Measurements from ENCODE around the gene PRIM2.
A peak's percentile ranks its signal among the peaks of the same experiment; 100 is the strongest.
"Not testable (repeated sequence)": the region's sequence is repeated elsewhere in the genome, so short reads cannot be mapped to it uniquely, and the experiment has no call there.

Gene PRIM2

GRCh38 chr6:57317060-57317943 lies at the start of gene PRIM2:
PRIM2 (plus strand) TSS chr6:57317630; CDS start chr6:57318446, 816 bp downstream.
- H3K4me3 Mint-ChIP-seq = peak within 1 kb of the TSS; percentile 93
- peaks cover 40% of the 10 kb centered on the region for H3K36me3 Mint-ChIP-seq
- H3K9me3 Mint-ChIP-seq = peaks cover 5% of the 10 kb centered on the region
- peaks cover 36% of the 10 kb centered on the region for H3K4me1 Mint-ChIP-seq
- peak within 1 kb of the TSS; percentile 96 for H3K27ac Mint-ChIP-seq
- ATAC-seq (peak; percentile 91), DNase-seq (ENCODE audit: low spot score in 2 of 2) (peak; percentile 58 to 88)

- no peaks in the 10 kb centered on the region for H3K36me3 Mint-ChIP-seq
- DNase-seq (ENCODE audit: low spot score in 2 of 2) = no peak
- no peak overlapping the region for H3K27ac Mint-ChIP-seq
- H3K9me3 Mint-ChIP-seq = no peaks in the 10 kb centered on the region
- no peak for ATAC-seq
- H3K4me1 Mint-ChIP-seq = peaks cover 5% of the 10 kb centered on the region
- no peak overlapping the region for H3K4me3 Mint-ChIP-seq
These were observed 49.2 kb upstream of the PRIM2 start for GRCh38 chr6:57268294-57268640.

GRCh38 chr6:57274113-57274824 lies 43.2 kb upstream of the PRIM2 start:
- not testable (repeated sequence) for H3K36me3 Mint-ChIP-seq; H3K4me3 Mint-ChIP-seq; DNase-seq (ENCODE audit: low spot score in 2 of 2); H3K27ac Mint-ChIP-seq; ATAC-seq; H3K9me3 Mint-ChIP-seq; H3K4me1 Mint-ChIP-seq

- Mint-ChIP-seq H3K4me1 (no peaks in the 10 kb centered on the region), H3K27ac (no peak overlapping the region), H3K9me3 (no peaks in the 10 kb centered on the region), H3K4me3 (no peak overlapping the region), H3K36me3 (no peaks in the 10 kb centered on the region)
- DNase-seq (ENCODE audit: low spot score in 2 of 2) (no peak), ATAC-seq (no peak)
These were observed 42.0 kb upstream of the PRIM2 start for GRCh38 chr6:57275384-57275783.

GRCh38 chr6:57276946-57277345 lies 40.5 kb upstream of the PRIM2 start:
- Mint-ChIP-seq H3K36me3 (no peaks in the 10 kb centered on the region), H3K4me3 (no peak overlapping the region), H3K9me3 (no peaks in the 10 kb centered on the region), H3K4me1 (no peaks in the 10 kb centered on the region), H3K27ac (no peak overlapping the region)
- no peak for ATAC-seq
- DNase-seq (ENCODE audit: low spot score in 2 of 2) = no peak

- Mint-ChIP-seq H3K4me1 (no peaks in the 10 kb centered on the region), H3K4me3 (no peak overlapping the region), H3K27ac (no peak overlapping the region), H3K9me3 (no peaks in the 10 kb centered on the region), H3K36me3 (no peaks in the 10 kb centered on the region)
- DNase-seq (ENCODE audit: low spot score in 2 of 2) (no peak), ATAC-seq (no peak)
These were observed 38.9 kb upstream of the PRIM2 start for GRCh38 chr6:57278570-57278969.

GRCh38 chr6:57279013-57279412 lies 38.4 kb upstream of the PRIM2 start:
- no peak overlapping the region for H3K27ac Mint-ChIP-seq

GRCh38 chr6:57283106-57283505 lies 34.3 kb upstream of the PRIM2 start:
- no peak for DNase-seq (ENCODE audit: low spot score in 2 of 2)
- ATAC-seq = no peak
- no peak overlapping the region for H3K4me3 Mint-ChIP-seq
- H3K27ac Mint-ChIP-seq = no peak overlapping the region
- H3K9me3 Mint-ChIP-seq = no peaks in the 10 kb centered on the region
- no peaks in the 10 kb centered on the region for H3K36me3 Mint-ChIP-seq
- H3K4me1 Mint-ChIP-seq = no peaks in the 10 kb centered on the region

More at GRCh38 chr6:57279013-57279412, 38.4 kb upstream of the PRIM2 start:
- no peak for DNase-seq (ENCODE audit: low spot score in 2 of 2)
- Mint-ChIP-seq H3K4me1 (no peaks in the 10 kb centered on the region), H3K36me3 (no peaks in the 10 kb centered on the region), H3K4me3 (no peak overlapping the region), H3K9me3 (no peaks in the 10 kb centered on the region)
- ATAC-seq = no peak

- Mint-ChIP-seq H3K9me3 (no peaks in the 10 kb centered on the region), H3K4me3 (no peak overlapping the region), H3K36me3 (no peaks in the 10 kb centered on the region), H3K4me1 (no peaks in the 10 kb centered on the region), H3K27ac (no peak overlapping the region)
- ATAC-seq = no peak
- no peak for DNase-seq (ENCODE audit: low spot score in 2 of 2)
These were observed 33.4 kb upstream of the PRIM2 start for GRCh38 chr6:57283911-57284455.

- H3K36me3 Mint-ChIP-seq; H3K27ac Mint-ChIP-seq; H3K4me1 Mint-ChIP-seq; DNase-seq (ENCODE audit: low spot score in 2 of 2); H3K4me3 Mint-ChIP-seq; H3K9me3 Mint-ChIP-seq; ATAC-seq: not testable (repeated sequence)
These were observed 29.3 kb upstream of the PRIM2 start for GRCh38 chr6:57288136-57288535.

- not testable (repeated sequence) for H3K4me1 Mint-ChIP-seq; DNase-seq (ENCODE audit: low spot score in 2 of 2); H3K4me3 Mint-ChIP-seq; H3K36me3 Mint-ChIP-seq; H3K9me3 Mint-ChIP-seq; ATAC-seq; H3K27ac Mint-ChIP-seq
These were observed 24.0 kb upstream of the PRIM2 start for GRCh38 chr6:57293472-57293871.

- H3K4me1 Mint-ChIP-seq = no peaks in the 10 kb centered on the region
- H3K9me3 Mint-ChIP-seq = no peaks in the 10 kb centered on the region
- DNase-seq (ENCODE audit: low spot score in 2 of 2) (no peak), ATAC-seq (no peak)
- H3K4me3 Mint-ChIP-seq = no peak overlapping the region
- H3K27ac Mint-ChIP-seq = no peak overlapping the region
- H3K36me3 Mint-ChIP-seq = no peaks in the 10 kb centered on the region
These were observed 22.5 kb upstream of the PRIM2 start for GRCh38 chr6:57294862-57295445.

GRCh38 chr6:57297505-57297904 lies 19.9 kb upstream of the PRIM2 start:
- Mint-ChIP-seq H3K36me3 (no peaks in the 10 kb centered on the region), H3K9me3 (no peaks in the 10 kb centered on the region), H3K27ac (no peak overlapping the region), H3K4me1 (no peaks in the 10 kb centered on the region), H3K4me3 (no peak overlapping the region)
- DNase-seq (ENCODE audit: low spot score in 2 of 2) (no peak), ATAC-seq (no peak)

GRCh38 chr6:57298741-57299140 lies 18.7 kb upstream of the PRIM2 start:
- Mint-ChIP-seq H3K27ac (no peak overlapping the region), H3K36me3 (no peaks in the 10 kb centered on the region), H3K9me3 (no peaks in the 10 kb centered on the region), H3K4me3 (no peak overlapping the region), H3K4me1 (no peaks in the 10 kb centered on the region)
- DNase-seq (ENCODE audit: low spot score in 2 of 2) (no peak), ATAC-seq (no peak)

GRCh38 chr6:57301757-57302156 lies 15.7 kb upstream of the PRIM2 start:
- no peak overlapping the region for H3K4me3 Mint-ChIP-seq
- no peak overlapping the region for H3K27ac Mint-ChIP-seq
- no peaks in the 10 kb centered on the region for H3K9me3 Mint-ChIP-seq
- H3K4me1 Mint-ChIP-seq = no peaks in the 10 kb centered on the region
- DNase-seq (ENCODE audit: low spot score in 2 of 2) (no peak), ATAC-seq (no peak)
- no peaks in the 10 kb centered on the region for H3K36me3 Mint-ChIP-seq
